ENCODE measurements around the gene PRELP. TPM values are rescaled to one million over a fixed set of nuclear protein-coding genes. Genes with fewer than 3 reads are reported as not detected.

PRELP gene
- total RNA-seq, 2 experiments from 2014 or later: not detected

DNA sequence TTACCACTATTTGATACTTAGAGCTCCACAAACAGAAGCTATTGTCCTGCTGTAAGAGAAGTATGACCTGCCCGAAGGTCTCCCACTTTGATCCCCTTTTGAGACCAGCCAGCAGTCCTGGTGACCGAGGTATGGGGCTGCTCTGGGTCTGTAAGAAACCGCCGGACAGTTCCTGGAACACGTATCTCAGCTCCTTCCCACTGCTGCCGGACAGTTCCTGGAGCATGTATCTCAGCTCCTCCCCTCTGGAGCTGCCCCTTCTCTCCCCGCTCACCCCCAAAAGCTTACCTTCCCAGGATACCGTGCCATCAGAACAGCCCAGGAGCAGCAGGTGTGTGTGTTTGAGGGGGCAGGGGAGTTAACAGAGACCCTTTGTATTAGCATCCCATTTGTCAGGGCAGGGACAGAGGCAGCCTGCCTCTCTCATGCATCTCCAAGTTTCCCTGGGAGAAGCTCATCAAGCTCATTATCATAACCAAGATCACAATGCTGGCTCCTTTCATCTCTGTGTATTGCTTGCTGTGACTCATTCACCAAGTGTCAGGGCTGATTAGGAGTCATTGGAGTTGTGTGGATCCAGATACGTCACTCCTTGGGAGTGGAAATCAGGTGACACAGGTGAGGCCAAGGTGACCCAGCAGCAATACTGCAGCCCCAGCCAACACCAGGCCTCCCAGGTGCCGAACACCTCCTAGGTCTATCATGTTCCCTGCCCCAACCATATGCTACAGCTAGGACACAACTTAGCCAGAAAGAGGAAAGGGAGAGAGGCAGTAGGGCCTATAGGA lies 43.6 kb downstream of the PRELP start:
- no peaks in the 10 kb centered on the region for H3K36me3 Mint-ChIP-seq (ENCODE audit: low read depth)
- peaks cover 14% of the 10 kb centered on the region for H3K4me1 Mint-ChIP-seq
- intact Hi-C loops (cut with DNase I, micrococcal nuclease): no loop called here
- no peaks in the 10 kb centered on the region for H3K9me3 Mint-ChIP-seq (ENCODE audit: low read depth)
- no peak overlapping the region for H3K4me3 Mint-ChIP-seq
- H3K27ac Mint-ChIP-seq: no peak overlapping the region
- POLR2A ChIA-PET: no interaction called here
- no peak for DNase-seq
- H3K27me3 Mint-ChIP-seq: no peaks in the 10 kb centered on the region
- CTCF ChIA-PET: interaction anchor here (1.0 to 1.6 kb wide), 4 partner anchors 9 to 182 kb away, joined by 3 to 5 read pairs (median 3); no protein-coding TSS in a partner anchor
- no peak for ATAC-seq

DNA sequence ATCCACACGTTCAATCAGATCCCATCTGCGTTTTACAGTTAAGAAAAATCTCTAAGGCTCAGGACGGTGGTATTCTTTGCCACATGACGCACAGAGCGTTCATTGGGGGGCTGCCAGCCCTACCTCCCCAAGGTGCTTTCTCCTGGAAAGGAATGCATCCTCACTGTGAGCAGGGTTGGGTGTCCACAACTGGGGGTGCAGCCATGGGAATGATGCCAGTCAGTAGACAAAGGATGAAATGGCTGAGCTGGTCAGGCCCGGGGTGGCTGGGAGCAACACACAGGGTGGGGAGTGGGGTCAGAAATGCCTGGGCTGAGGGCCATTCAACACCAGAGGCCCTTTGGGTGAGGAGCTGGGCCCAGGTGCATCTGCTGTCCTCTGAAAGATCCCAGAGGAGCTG lies 44.3 kb downstream of the PRELP start:
- Mint-ChIP-seq H3K36me3 (ENCODE audit: low read depth) (no peaks in the 10 kb centered on the region), H3K4me1 (peaks cover 9% of the 10 kb centered on the region), H3K27me3 (no peaks in the 10 kb centered on the region), H3K4me3 (no peak overlapping the region), H3K9me3 (ENCODE audit: low read depth) (no peaks in the 10 kb centered on the region), H3K27ac (no peak overlapping the region)
- no peak for ATAC-seq
- intact Hi-C loops (cut with DNase I, micrococcal nuclease): no loop called here
- POLR2A ChIA-PET: no interaction called here
- CTCF ChIA-PET: interaction anchor here (1.5 to 1.6 kb wide), 3 partner anchors 8 to 182 kb away, joined by 3 read pairs; no protein-coding TSS in a partner anchor
- DNase-seq: no peak

DNA sequence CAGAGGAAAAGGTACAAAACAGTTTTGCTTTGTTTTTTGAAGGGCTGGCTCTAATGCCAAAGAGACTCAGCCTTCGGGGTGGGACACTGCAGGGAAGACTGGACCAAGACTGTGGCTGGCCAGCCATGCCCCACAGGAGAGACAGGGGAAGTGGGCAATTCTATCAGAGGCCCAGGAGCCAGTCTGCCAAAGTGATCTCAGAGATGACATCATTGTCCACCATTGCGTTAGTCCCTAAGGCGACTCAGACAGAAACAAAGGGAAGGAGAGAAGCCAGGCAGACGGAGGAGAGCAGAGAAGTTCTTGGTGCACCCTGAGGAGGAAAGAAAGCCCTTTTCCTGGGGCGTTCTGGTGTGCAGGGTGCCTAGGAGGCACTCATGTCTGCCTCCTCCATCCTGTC lies 44.7 kb downstream of the PRELP start:
- DNase-seq (no peak), ATAC-seq (no peak)
- no peaks in the 10 kb centered on the region for H3K27me3 Mint-ChIP-seq
- H3K4me1 Mint-ChIP-seq: peaks cover 5% of the 10 kb centered on the region
- POLR2A ChIA-PET: no interaction called here
- H3K4me3 Mint-ChIP-seq: no peak overlapping the region
- H3K9me3 Mint-ChIP-seq (ENCODE audit: low read depth): no peaks in the 10 kb centered on the region
- intact Hi-C loops (cut with DNase I, micrococcal nuclease): no loop called here
- H3K36me3 Mint-ChIP-seq (ENCODE audit: low read depth): no peaks in the 10 kb centered on the region
- no peak overlapping the region for H3K27ac Mint-ChIP-seq
- CTCF ChIA-PET: interaction anchor here (1.5 to 1.6 kb wide), 2 partner anchors 17 to 181 kb away, joined by 3 read pairs; no protein-coding TSS in a partner anchor

DNA sequence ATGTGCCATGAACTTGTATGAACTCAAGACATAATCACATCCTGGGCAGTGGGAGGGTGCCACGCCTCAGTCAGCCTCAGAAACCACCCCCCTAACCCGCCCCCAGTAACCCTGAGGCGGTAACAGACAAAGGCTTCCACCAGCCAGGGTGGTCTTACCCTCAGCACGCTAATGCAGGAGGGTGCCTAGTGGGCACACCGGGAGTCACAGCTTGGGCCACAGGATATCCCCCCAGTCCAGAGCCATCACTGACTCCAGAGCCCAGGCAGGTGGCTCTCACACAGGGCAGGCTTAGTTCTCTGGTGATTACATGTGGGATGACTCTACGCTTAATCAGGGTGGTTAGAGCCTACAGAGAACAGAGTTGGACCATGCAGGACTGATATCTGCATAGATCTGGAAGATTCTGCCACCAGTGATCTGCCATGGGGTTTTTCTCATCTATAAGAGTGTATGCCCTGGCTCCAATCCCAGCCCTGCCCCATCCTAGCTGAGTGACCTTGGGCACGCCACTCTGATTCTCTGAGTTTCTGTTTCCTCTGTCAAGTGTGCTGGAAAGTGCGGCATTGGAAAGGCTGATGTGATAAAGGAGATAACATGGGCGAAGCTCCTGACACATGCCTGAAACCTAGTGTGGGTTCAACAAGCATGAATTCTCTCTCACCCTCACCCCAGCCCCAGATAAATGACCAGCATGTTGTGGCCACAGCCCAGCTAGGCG lies 45.6 kb downstream of the PRELP start:
- ChIA-PET CTCF (interaction anchor here (1.5 to 1.6 kb wide), 2 partner anchors 18 to 180 kb away, joined by 3 read pairs; no protein-coding TSS in a partner anchor), POLR2A (no interaction called here)
- H3K4me1 Mint-ChIP-seq: peaks cover 4% of the 10 kb centered on the region
- H3K27me3 Mint-ChIP-seq: no peaks in the 10 kb centered on the region
- intact Hi-C loops (cut with DNase I, micrococcal nuclease): no loop called here
- H3K9me3 Mint-ChIP-seq (ENCODE audit: low read depth): no peaks in the 10 kb centered on the region
- ATAC-seq (peak; percentile 19), DNase-seq (no peak)
- no peak overlapping the region for H3K27ac Mint-ChIP-seq
- no peak overlapping the region for H3K4me3 Mint-ChIP-seq
- no peaks in the 10 kb centered on the region for H3K36me3 Mint-ChIP-seq (ENCODE audit: low read depth)

DNA sequence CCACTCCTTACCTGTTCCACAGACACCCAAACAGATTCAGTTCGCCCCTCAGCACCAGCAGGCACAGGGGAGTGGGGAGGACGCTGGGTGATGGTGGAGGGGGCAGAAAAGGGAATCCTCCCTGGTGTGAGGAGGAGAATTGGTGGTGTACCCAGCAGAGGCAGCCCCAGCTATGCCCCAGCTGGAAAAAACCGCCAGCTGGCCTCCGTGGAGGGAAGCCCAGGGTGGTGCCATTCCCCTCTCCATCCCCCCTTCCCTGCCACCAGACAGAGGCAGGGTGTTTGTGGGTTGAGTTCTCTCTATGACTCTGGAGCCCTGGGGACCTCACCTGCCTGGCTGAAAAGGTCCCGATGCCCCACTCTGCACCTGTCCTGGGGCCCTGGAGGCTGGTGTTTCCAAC lies 46.2 kb downstream of the PRELP start:
- ChIA-PET CTCF (no interaction called here), POLR2A (no interaction called here)
- H3K9me3 Mint-ChIP-seq (ENCODE audit: low read depth): no peaks in the 10 kb centered on the region
- intact Hi-C loops (cut with DNase I, micrococcal nuclease): no loop called here
- no peak overlapping the region for H3K4me3 Mint-ChIP-seq
- no peaks in the 10 kb centered on the region for H3K36me3 Mint-ChIP-seq (ENCODE audit: low read depth)
- DNase-seq: no peak
- no peak for ATAC-seq
- H3K27me3 Mint-ChIP-seq: no peaks in the 10 kb centered on the region
- H3K27ac Mint-ChIP-seq: no peak overlapping the region
- H3K4me1 Mint-ChIP-seq: peaks cover 4% of the 10 kb centered on the region

DNA sequence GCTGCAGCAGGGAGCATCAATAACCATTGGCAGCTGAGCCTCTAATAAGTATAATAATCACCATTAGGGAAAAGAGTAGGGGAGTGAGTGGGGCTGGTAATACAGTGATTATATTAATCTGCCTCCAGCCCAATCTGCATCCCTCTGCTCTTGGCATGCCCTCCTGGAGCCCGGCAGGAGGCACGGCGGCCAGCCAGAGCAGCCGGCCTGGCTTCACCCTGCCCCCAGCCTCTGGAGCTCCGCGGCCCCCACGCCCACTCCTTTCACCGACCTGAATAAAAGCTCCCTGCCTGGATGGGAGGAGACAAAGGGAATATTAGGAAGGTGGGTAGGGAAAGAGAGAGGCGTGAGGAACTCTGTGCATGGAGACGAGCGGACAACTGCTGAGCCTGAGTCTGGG lies 46.6 kb downstream of the PRELP start:
- ChIA-PET CTCF (no interaction called here), POLR2A (no interaction called here)
- Mint-ChIP-seq H3K27ac (no peak overlapping the region), H3K4me1 (peaks cover 4% of the 10 kb centered on the region), H3K36me3 (ENCODE audit: low read depth) (no peaks in the 10 kb centered on the region), H3K4me3 (no peak overlapping the region), H3K27me3 (no peaks in the 10 kb centered on the region), H3K9me3 (ENCODE audit: low read depth) (no peaks in the 10 kb centered on the region)
- DNase-seq (no peak), ATAC-seq (no peak)
- intact Hi-C loops (cut with DNase I, micrococcal nuclease): no loop called here

DNA sequence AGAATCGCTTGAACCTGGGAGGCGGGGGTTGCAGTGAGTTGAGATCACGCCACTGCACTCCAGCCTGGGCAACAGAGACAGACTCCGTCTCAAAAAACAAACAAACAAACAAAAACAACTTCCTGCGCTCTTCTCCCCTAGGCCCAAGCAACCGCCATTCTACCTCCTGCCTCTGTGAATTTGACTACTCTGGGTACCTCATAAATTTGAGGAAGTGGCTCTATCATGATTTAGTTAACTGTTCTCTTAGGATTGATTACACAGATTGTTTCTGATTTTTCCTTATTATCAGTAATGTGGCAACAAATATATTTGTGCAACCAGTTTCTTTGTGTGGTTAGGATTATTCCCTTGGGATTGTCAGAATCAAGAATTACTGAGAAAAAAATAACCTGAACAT lies 48.1 kb downstream of the PRELP start:
- ChIA-PET POLR2A (no interaction called here), CTCF (interaction anchor here (1.7 kb wide), 1 partner anchor 19 kb away, joined by 5 read pairs; no protein-coding TSS in a partner anchor)
- H3K9me3 Mint-ChIP-seq (ENCODE audit: low read depth): no peaks in the 10 kb centered on the region

DNA sequence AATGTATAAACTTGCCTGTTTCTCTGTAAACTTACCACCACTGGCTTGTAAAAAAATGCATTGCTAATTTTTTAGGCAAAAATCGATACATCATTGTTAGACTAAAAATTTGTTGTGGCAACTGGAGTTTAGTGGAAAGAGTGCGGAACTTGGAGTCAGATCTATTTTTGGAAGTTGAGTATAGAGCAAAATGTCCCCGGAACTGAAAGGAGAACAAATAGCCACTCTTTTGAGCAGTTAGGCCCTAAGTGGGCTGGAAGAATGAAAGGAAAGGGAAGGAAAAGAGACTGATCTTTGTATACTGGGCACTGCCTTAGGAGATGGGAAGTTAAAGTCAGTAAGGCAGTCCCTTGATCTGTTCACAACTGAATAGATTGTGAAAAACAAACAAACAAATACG lies 48.5 kb downstream of the PRELP start:
- ChIA-PET CTCF (interaction anchor here (1.7 kb wide), 1 partner anchor 20 kb away, joined by 5 read pairs; no protein-coding TSS in a partner anchor), POLR2A (no interaction called here)
- DNase-seq (no peak), ATAC-seq (no peak)
- intact Hi-C loops (cut with DNase I, micrococcal nuclease): no loop called here
- Mint-ChIP-seq H3K4me3 (no peak overlapping the region), H3K36me3 (ENCODE audit: low read depth) (no peaks in the 10 kb centered on the region), H3K27ac (no peak overlapping the region), H3K9me3 (ENCODE audit: low read depth) (no peaks in the 10 kb centered on the region), H3K27me3 (no peaks in the 10 kb centered on the region), H3K4me1 (peaks cover 4% of the 10 kb centered on the region)

More for the DNA sequence above, 48.1 kb downstream of the PRELP start:
- ATAC-seq: no peak
- H3K4me1 Mint-ChIP-seq: peaks cover 4% of the 10 kb centered on the region
- no peak overlapping the region for H3K4me3 Mint-ChIP-seq
- H3K36me3 Mint-ChIP-seq (ENCODE audit: low read depth): no peaks in the 10 kb centered on the region
- no peak overlapping the region for H3K27ac Mint-ChIP-seq
- no peak for DNase-seq
- intact Hi-C loops (cut with DNase I, micrococcal nuclease): no loop called here
- no peaks in the 10 kb centered on the region for H3K27me3 Mint-ChIP-seq

DNA sequence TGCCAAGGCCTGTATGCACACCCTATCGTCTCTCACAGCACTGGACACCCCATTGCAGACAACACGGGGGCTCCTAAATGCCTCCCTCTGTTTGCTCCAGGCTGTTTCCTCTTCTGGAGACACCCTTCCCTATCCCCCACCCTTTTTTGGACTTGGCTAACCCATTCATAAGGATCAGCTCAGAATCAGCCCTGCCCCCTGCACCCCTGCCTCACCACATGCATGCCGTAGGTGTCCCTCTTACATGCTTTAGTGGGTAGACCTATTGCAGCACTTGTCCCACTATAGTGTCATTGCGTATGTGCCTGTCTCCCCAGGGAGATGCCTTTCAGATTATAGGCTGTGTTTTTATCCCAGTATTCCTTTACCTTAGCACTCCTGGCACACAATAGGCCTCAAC lies 49.2 kb downstream of the PRELP start:
- H3K4me3 Mint-ChIP-seq: no peak overlapping the region
- POLR2A ChIA-PET: no interaction called here
- H3K9me3 Mint-ChIP-seq (ENCODE audit: low read depth): no peaks in the 10 kb centered on the region
- H3K36me3 Mint-ChIP-seq (ENCODE audit: low read depth): no peaks in the 10 kb centered on the region
- H3K27me3 Mint-ChIP-seq: no peaks in the 10 kb centered on the region
- H3K27ac Mint-ChIP-seq: no peak overlapping the region
- no peak for ATAC-seq
- CTCF ChIA-PET: interaction anchor here (1.7 kb wide), 1 partner anchor 20 kb away, joined by 5 read pairs; no protein-coding TSS in a partner anchor
- peaks cover 6% of the 10 kb centered on the region for H3K4me1 Mint-ChIP-seq
- DNase-seq: no peak
- intact Hi-C loops (cut with DNase I, micrococcal nuclease): no loop called here

DNA sequence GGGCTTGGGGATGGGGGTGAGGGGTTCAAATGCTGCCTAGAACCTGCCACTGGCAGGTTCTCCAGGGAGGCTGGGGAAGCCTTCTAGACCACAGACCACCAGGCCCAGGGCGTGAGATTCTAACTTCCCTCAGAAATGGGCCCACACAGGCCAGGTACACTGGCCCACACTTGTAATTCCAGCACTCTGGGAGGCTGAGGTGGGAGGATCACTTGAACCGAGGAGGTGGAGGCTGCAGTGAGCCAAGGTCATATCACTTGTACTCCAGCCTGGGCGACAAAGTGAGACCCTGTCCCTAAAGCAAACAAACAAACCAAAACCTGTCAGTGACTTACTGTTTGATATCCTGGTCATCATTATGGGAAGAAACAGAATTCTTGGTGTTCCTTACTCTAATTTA lies 50.1 kb downstream of the PRELP start:
- Mint-ChIP-seq H3K36me3 (ENCODE audit: low read depth) (no peaks in the 10 kb centered on the region), H3K9me3 (ENCODE audit: low read depth) (no peaks in the 10 kb centered on the region), H3K27ac (no peak overlapping the region), H3K4me1 (peaks cover 6% of the 10 kb centered on the region), H3K4me3 (no peak overlapping the region), H3K27me3 (no peaks in the 10 kb centered on the region)
- ChIA-PET POLR2A (no interaction called here), CTCF (interaction anchor here (0.7 kb wide), 1 partner anchor 336 kb away, joined by 3 read pairs; the partner anchor contains the start of gene SNRPE)
- DNase-seq (no peak), ATAC-seq (no peak)
- intact Hi-C loops (cut with DNase I, micrococcal nuclease): no loop called here

DNA sequence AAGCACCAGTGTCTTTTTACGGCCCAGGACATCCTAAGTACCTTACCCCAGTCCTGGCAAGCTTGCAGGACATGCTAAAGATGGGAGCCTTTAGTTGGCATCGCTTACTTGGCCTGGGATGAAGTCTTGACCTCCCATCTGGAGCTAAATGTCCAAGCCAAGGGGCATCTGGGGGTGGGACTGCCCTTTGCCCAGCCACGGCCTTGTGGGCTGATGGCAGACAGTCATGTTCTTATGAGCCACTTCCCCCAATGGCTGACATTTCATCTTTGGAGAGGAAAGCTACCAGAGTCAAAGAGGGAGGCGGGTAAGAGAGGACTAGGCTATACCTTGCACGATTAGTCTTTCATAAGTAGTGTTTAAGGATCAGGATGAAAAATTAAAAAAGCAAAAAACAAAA lies 50.5 kb downstream of the PRELP start:
- intact Hi-C loops (cut with DNase I, micrococcal nuclease): no loop called here
- Mint-ChIP-seq H3K4me1 (peaks cover 6% of the 10 kb centered on the region), H3K36me3 (ENCODE audit: low read depth) (no peaks in the 10 kb centered on the region), H3K4me3 (no peak overlapping the region), H3K9me3 (ENCODE audit: low read depth) (no peaks in the 10 kb centered on the region), H3K27ac (no peak overlapping the region), H3K27me3 (no peaks in the 10 kb centered on the region)
- ChIA-PET POLR2A (no interaction called here), CTCF (no interaction called here)
- no peak for DNase-seq
- ATAC-seq: no peak

DNA sequence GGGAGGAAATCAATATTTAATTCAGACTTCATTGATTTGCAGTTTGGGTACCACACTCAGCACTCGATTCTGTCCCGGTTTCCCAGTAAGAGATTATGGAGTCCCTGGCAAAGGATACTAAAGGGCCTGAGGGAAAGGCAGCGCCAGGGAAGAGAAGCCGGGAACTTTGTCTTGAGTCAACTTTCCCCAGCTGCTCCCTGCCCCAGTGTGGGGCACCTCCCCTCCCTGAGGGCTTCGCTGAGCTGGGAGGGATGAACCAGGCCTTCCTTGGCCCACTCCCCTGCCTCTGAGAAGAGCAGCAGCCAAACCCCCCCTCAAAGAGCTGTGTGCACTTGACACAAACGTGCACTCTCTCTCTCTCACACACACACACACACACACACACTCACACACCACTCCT lies 51.0 kb downstream of the PRELP start:
- CTCF ChIA-PET: interaction anchor here (0.7 kb wide), 1 partner anchor 1280 kb away, joined by 4 read pairs; no protein-coding TSS in a partner anchor
- no peak for DNase-seq
- Mint-ChIP-seq H3K27me3 (no peaks in the 10 kb centered on the region), H3K36me3 (ENCODE audit: low read depth) (no peaks in the 10 kb centered on the region), H3K9me3 (ENCODE audit: low read depth) (no peaks in the 10 kb centered on the region), H3K4me3 (no peak overlapping the region), H3K27ac (no peak overlapping the region), H3K4me1 (peaks cover 3% of the 10 kb centered on the region)
- POLR2A ChIA-PET: no interaction called here
- intact Hi-C loops (cut with DNase I, micrococcal nuclease): no loop called here
- no peak for ATAC-seq

Data from activated CD4-positive, alpha-beta T cell treated with anti-CD3 and anti-CD28 coated beads for 36 hours (primary cell).